Kasumi-1 (cell line): ENCODE data around the gene GTSE1.
A peak's percentile ranks its signal among the peaks of the same experiment; 100 is the strongest.

Source experiments
- DNase-seq, 2 experiments: peaks; one replicate each; lab custom pipeline; 2025; lab: John Stamatoyannopoulos, UW

Gene GTSE1

DNA sequence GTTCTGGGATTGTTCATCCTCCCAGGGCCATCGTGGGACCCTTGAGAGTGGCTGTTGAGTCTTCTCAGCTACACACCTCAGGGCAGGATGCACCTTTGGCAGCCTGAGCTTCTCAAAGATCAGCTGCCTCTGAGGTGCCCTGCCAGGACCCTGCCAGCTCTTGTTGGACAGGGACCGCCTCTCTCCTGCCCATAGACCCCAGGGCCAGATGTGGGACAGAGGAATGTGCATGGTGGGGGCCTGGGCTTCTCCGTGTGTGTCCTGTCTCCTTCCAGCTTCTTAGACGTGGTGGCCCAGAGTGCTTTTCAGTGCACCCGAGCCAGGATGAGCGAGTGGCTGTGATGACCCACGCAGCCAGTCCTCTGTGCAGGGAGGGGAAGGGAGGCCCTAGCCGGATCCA is 32.9 kb downstream of the GTSE1 start:
- DNase-seq = no peak

- DNase-seq = no peak
These were observed 33.8 kb downstream of the GTSE1 start for GRCh38 chr22:46330426-46330825.

DNA sequence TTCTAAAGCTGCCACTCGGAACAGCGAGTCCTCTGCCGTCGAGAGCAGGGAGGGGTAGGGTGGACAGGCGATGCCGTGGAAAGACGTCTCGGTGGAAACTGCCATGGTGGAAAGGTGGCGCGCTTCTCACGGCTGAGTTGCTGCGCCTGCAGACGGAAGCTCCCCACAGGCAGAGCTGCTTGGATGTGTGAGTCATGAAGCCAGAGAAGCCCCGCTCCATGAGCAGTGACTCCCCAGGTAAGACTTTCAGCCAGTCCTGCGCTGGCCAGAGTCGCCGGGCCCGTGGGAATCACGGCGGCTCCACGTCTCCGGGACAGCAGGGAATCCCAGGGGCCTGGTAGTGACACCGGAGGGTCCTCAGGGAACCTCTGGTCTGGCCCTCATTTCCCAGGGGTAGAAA is 34.8 kb downstream of the GTSE1 start:
- DNase-seq = no peak

DNA sequence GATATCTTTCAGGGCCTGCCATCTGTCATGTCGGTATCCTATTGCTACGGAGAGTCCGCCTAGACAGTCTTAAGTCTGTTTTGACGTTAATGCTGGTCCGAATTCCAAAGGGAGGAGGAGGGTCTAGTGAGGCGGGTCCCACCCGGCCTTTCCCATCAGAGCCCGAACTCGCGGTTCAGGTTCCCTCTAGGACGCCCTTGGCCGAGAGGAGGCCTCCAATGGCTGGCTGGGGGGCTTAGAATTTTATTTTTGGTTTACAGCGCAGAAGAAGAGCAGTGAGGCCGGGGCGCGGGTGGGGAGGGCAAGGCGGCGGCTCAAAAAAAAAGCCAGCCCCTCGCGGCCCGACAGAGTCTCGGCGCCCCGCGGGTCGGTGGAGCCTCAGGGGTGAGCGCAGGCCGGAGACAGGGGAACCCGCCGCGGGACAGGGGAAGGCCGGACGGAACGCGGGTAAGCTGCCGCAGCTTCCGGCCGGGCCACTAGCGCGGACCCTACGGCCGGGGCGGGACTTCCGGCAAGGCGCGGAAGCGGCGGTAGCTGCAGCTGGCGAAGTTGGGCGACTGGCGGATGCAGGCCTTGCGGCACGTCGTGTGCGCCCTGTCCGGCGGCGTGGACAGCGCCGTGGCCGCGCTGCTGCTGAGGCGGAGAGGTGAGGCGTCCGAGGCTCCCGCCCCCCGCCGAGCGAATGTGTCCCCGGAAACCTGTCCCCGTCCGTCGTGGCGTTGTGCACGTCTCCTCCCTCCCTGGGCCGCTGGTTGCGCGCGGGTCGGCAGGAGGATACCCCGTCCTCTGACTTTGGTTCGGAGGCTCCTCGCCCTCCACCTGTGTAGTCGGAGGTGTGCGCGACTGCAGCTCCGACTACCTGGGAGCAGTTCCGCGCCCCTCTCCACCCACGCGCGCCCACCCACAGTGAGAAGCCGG is 38.8 kb downstream of the GTSE1 start, which contains the start of gene TRMU:
Gene TRMU, plus strand, starts transcription at position 514 of the 918 bp plus-strand sequence. Its CDS starts 51 bp downstream, at position 565.
- DNase-seq = peak; percentile 64 to 82

DNA sequence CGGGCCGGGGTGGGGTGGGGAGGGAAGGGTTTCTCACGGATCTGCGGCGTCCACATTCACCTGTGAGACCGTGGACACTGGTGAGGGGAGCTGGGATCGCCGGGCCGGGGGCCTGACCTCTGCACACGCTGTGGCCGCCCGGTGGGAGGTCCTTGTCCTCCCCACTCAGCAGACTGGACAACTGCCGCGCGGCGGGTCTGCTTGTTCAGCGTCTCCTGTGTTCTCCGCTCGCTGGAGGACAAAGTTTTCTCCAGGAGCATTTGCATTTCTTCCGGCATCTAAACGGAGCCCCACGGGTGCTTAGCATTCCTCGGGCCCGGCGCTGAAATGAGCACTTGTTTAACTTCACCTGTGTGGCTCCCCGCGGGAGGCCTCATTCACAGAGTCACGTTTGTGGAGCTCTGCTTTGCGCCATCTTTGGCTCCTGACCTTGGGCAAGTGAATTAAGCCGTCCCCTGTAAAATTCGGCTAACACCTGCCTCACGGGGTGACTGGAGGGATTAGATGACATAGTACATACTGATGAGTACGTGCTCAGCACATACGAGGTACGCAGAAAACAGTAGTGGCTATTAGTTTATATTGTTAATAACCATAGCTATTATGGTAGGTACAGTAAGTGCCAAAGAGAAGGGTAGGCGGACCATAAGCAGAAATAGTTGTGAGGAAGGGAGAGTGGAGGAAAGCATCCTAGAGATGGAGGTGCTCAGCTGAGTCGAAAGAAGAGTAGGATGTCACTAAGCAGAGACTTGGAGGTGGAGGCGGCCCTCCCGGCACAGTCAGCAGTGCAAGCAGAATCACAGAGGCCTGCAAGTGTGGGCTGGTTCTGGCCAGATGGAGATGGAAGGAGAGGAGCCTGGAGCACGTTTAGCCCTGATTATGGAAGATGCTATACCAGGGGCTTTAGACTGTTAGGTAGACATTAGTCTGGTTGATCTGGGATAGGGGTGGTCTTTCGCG is 39.7 kb downstream of the GTSE1 start:
- DNase-seq = peak in 1 of 2 experiments; percentile 21

GRCh38 chr22:46337870-46338269 is 41.2 kb downstream of the GTSE1 start:
- no peak for DNase-seq

- no peak for DNase-seq
These were observed 42.0 kb downstream of the GTSE1 start for GRCh38 chr22:46338636-46339035.

DNA sequence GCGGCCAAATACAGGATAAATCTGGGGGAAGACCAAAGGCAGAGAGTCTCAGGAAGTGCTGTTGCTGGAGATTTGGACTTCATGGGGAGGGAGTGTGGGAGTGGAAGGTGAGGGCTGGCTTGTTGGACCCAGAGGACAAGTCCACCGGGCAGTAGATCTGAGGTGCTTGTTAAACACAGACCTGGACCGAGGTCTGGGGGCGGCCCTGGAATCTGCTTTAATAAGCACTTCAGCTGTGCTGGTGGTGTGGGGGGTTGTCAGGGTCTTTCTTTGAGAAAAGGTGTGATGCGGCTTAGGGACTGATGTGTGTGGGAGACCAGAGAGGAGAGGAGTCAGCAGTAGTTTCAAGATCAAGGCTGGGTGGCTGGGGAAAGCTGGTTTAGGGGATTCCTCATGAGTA is 43.3 kb downstream of the GTSE1 start:
- no peak for DNase-seq

DNA sequence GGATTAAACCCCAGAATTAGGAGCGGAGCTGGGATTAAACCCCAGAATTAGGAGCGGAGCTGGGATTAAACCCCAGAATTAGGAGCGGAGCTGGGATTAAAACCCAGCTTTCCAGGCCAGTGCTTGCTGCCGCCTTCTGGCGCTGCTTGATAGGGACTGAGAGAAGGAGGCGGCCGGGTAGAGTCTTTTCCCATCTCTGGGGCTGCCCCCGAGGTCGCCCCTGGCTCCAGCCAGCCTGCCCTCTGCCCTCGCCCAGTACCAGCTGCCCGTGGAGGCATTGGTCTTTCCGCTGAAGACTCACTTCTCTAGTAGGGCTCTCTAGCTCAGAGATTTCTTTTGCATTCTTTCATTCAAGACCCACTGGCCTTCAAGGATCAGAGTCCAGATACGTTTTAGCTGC is 44.0 kb downstream of the GTSE1 start:
- no peak for DNase-seq

DNA sequence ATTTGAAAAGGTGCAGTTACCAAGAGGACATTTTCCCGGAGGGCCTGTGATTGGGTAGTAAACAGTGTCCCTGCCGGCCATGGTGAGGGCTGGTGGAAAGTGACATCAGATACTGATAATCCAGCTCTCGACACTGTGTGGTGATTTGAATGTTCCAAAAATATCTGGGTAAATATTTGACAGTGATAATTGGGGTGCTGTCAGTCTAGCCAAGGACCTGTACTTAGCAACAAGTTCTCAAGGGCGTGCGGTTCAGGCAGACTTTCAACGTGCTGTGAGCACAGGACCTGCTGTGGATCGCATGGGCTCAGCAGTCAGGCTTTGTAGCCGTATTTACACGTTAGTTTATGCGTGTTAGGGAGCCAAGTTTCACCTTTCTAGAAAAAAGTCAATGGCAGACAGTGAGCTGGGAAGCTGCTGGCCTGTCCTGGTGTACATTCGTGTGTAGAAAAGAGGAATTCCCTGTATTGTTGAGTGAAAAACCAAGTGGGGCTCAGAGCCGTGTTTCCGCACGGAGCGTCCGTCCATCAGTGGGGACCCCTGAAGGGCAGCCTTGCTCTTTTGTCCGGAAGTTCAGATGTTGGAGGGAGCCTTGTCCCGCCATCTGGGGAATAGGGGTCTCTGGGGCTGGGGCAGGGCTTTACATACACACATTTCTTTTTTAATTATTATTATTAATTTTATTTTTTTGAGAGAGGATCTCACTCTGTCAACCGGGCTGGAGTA is 50.2 kb downstream of the GTSE1 start:
- DNase-seq = no peak

GRCh38 chr22:46347646-46348045 is 51.0 kb downstream of the GTSE1 start:
- DNase-seq = no peak

DNA sequence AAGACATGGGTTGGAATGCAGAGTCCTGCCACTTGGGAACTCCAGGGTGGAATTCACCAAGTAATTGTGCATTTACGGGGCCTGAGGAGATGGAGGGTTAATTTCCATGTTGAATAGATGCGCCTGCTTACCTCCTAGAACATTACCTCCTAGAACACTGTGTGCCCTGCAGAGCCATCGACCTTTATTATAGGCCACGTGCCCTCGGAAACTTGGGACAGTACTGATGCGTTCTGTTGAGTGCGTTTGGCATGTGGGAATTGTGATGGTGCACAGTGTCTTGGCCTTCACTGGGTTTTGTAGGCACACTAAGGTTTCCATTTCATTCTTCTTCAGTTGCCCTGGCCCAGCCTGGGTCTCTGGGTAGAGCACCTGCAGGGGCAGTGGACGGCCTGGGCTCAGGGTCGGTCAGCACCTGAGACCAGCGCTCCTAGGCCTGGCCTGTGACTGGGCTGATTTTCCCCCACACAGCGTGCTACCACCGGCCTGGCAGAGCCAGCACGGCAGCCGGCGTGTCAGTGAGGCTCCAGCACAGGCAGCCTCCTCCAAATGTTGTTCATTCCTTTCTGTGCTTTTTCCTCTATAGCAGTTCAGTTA is 51.5 kb downstream of the GTSE1 start:
- DNase-seq = no peak

GRCh38 chr22:46349238-46349637 is 52.6 kb downstream of the GTSE1 start:
- DNase-seq = no peak

DNA sequence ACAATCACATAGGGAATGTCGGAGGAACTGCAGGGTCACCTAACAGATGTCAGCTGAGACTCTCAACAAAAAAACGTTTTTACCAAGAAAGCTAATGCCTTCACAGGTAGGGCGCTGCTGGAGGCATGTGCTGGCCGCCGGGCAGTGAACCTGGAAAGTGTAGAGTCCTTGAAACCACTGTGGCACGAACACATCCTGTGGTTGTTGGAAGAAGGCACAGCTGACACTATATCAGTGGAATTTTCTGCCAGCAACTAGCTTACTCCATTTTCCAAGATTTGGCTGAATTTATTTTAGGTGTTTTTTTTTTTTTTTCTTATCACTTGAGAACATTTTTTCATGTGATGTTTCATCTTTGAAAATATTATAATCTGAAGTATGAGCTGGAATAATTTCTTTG is 53.0 kb downstream of the GTSE1 start:
- DNase-seq = no peak

- no peak for DNase-seq
These were observed 53.5 kb downstream of the GTSE1 start for GRCh38 chr22:46350121-46350520.

DNA sequence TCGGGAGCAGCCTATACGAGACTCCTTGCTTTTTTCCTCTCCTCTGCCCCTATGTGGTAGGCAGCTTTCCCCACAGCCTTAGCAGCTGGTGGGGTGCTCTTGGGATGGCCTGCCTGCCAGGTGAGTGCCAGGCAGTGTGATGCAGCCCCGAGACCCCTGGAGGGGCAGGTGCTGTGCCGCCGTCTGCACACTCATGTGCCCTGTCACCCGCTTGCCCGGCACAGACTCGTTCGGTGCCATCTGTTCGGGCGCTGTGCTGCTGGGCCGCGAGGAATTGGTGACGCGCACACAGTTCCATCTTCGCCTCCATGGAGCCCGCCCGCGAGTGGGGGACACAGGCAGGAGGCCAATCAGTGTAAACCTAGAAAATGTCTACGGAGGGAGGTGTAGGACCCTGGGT is 54.0 kb downstream of the GTSE1 start:
- DNase-seq = no peak

DNA sequence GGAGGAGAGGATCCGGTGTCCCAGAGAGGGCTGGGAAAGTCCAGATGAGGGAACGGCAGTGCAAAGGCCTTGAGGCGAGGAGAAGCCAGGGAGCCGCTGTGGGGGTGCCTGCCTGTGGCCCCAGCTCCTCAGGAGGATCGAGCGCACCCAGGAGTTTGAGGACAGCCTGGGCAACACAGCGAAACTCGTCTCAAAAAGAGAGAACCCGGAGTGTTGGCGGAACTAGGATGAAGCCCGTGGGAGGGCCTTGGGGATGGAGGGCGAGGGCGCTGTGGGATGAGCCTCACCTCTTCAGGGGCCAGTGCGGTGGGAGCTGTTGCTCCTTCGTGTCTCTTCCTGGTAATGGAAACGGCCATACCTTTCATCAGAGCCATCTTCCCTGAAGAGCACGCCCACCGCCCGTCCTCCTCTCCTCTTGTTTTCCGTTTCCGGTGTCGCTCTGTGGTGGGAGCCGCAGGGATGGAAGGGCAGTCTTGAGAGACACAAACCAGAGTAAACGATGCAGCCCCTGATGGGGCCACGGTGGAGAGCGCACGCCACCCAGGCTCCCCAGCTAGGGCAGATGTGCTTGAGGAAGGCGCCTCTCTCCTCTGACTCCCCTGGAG is 54.6 kb downstream of the GTSE1 start:
- DNase-seq = no peak

GRCh38 chr22:46351767-46352166 is 55.1 kb downstream of the GTSE1 start:
- DNase-seq = no peak

DNA sequence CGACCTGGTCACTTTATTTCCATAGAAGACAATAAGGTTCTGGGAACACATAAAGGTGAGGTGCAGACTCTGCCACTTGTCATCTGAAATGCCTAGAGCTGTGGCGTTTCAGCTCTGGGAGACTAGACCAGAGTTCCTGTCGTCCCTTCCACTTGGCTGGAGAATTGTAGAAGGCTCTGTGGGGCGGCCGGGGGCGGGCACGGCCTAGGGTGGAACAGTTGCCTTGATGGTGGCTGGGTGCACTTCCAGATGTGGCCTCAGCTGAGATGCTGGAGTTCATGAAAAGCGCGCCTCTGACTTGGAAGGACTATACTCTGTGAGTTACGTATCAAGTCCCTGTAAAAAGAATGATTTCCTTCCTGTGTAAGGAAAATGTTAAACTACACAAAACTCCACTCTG is 55.6 kb downstream of the GTSE1 start:
- DNase-seq = no peak

DNA sequence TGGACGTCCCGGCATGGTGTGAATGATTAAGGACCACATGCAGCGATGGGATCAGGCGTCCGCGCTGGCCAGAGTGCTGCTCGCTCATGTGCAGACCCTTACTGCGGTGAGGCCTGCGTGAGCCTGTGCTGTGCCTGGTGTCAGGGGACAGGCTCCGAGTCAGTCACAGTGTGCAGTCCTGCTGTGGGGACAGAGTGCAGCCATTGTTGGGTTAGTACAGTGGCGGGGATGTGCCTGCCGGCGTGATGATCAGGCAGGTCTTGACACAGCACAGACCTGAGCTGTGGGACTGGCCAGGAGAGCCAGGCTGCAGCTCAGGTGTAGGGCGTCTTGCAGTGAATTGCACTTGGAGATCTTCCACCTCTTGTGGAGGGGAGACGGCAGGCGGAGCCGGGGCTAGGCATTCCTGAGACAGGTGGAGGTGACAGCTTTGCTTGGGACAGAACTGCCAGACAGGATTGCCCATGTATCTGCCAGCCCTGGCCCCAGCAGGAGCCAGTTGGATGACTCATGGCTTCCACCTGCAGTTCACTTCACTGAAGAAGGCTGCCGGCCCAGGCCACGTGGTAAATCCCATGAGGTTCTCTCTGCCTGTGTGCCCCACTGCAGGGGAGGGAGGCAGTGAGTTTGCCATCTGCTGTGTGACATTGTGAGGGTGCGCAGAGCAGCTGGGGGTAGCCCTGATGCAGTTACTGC is 56.2 kb downstream of the GTSE1 start:
- DNase-seq = no peak
